Hematopoietic multipotent progenitor cell treated with erythropoietin and hydrocortisone succinate and interleukin-3 and kit ligand, for 8 days (in vitro differentiated cells): ENCODE measurements around the gene PI4KB.
A peak's percentile ranks its signal among the peaks of the same experiment; 100 is the strongest.

ENCODE experiments used
- DNase-seq: peaks from one replicate; pipeline ENCODE4 v3.0.0-alpha.2; 2015

PI4KB gene

DNA sequence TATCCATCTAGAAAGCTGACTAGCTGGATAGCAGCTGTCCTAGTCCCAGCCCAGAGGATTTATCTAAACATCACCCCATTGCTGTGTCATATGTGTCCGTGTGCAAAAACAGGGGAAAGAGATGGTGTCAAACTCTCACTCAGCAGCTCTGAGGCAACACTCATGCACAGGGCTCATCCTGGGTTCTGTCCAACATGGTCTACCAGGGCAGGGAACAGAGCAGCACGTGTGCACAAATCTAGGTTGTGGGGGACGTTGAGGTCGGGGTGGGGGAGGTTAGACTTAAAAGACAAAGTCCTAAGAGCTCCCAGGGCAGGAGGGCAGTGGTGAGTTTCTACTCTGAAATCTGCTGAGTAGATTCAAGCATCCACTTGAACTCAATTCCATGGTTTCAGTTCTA is 16.2 kb downstream of the PI4KB start:
- no peak for DNase-seq

DNA sequence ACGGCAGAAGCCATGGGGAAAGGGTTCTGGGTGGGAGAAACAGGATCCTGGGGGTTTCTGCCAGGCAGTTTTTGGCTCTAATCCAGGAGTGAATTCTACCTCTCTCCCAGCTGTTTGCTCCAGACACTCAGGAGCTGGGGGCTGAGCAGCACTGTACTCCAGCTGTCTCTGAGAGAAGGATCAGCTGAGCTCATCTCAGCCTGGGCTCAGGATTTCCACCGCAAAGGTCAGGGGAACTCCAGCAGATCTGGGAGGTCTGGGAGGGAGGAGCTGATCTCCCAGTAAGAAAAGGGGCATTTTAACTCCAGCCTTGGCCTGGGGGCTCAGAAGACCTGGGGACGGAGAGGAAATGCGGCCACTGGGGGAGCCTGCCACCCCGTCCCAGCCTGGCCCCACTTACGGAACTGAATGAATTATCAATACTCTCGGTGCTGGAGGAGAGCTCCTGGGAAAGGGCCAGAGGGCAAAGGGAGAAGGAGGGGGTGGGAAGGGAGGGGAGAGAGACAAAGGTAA is 17.3 kb downstream of the PI4KB start:
- no peak for DNase-seq

DNA sequence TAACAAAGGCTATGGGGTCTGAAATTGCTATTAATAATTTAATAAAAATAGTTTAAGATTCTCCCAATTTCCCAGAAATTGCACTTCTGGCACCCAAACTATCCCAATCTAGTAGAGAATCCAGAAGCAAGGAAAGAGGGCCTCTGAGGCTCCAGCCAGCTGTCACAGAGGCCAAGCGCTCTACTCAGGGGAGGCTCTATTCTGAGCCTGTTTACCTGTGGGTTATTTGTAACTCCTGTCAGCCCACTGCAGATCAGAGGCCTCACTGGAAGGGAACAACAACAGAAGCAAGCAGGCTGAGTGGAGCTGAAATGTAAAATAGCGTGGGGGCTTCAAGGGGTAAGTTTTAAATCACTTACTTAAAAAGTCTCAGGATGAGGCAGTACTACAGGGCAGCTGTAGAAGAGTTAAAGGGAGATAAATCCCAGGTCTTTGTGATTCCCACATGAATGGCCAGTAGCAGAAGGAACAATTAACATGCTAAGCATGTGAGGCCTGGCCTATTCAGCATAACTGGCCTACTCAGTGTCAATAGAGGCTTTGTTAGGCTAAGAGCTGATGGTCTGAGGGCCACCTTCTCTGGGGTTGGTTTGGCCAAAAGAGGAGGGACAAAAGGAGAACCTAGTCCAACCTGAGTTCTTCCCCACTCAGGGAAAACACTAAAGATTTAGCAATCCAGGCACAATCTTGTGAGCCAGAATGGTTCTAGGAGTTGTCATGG is 32.3 kb downstream of the PI4KB start:
- DNase-seq: no peak

DNA sequence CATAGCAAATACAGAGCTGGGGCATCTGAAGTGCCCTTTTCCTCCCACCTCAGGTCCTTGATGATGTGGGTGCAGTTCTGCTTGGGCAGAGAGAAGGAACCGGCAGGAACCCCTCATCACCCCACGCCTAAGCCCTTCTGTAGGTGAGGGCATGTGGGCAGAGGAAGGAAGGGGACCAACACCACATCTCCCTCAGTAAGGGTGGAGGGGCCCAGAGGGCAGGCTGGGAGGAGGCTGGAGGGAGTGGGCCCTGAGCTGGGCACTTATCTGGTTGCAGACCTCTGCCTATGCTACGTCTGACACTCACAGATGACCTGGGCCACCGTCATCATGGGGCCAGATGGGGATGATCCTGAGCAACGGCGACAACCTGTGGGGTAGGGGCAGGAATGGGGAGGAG is 34.1 kb downstream of the PI4KB start:
- DNase-seq: no peak

DNA sequence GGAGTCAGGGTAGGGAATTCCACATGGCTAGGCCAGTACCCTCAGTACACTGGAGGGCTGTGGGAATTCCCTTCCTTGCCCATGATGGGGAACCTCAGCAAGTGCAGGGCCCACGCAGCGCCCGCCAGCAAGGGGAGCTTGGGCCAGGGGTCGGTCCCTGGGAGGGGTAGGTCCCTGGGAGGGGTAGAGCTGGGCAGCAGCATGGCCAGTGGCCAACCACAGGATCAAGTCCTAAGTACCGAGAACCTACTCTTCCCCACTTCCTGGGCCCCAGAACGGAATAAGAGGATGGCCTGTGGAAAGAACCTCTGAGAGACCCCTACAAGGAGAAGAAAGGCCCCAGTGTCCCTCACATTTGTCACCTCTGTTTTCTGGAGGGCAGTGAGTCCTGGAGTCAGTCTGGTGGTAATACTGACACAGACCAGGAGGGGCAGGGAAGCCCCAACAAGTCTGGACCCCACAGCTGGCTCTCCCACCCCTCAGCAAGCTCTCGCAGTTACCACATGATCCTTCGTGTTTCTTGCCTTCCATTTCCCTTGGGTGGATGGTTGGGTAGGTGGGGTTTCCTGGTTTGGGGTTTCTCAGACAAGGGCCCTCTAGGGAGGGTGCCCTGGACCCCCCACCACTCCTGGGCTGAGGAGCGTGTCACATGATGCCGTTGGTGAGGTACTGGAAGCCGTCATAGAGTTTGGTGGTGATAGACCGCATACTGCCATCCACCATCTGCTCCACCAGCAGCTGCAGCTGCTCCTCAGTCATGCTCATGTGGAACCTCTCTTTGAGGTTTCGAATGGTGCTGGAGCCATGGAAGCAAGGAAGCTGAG is 34.8 kb downstream of the PI4KB start:
- DNase-seq: no peak

DNA sequence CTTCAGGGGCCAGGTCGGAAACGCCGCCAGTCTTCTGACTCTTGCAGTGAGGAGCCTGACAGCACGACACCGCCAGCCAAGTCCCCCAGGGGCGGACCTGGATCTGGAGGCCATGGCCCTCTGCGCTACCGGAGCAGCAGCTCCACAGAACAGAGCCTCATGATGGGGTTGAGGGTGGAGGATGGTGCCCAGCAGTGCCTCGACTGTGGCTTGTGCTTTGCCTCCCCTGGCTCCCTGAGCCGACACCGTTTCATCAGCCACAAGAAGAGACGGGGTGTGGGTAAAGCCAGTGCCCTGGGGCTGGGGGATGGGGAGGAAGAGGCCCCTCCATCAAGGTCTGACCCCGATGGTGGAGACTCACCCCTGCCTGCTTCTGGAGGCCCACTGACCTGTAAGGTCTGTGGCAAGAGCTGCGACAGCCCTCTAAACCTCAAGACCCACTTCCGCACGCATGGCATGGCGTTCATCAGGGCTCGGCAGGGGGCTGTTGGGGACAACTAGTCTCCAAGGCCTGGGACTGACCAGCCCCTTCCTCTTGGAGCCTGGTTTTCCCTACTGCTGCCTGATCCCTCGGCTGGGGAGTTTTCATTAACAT is 36.4 kb downstream of the PI4KB start:
- DNase-seq: no peak

DNA sequence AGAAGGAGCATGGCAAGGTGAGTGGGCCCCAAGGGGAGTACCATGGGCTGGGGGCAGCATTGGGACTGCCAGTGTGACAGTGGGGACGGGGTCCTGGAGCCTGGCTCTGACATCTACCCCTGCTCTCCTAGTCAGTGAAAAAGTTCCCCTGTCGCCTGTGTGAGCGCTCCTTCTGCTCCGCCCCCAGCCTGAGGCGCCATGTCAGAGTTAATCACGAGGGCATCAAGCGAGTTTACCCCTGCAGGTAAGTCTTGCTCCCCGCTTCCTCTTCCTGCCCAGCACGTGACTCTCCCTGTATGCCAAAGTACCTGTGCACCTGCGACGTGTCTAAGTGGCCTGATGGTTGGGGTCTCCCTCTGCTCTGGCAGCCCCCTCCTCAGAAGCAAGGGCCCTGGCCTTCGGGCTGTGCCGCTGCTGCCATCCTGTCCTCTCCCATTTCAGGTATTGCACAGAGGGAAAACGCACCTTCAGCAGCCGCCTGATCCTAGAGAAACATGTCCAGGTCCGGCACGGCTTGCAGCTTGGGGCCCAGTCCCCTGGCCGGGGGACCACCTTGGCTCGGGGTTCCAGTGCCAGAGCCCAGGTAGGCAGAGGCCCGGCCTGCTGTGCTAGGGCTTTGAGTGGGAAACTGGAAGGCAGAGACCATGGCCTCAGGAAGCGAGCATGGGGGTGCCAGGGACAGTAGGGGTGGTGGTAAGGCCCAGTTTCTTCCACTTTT is 37.1 kb downstream of the PI4KB start:
- DNase-seq: no peak

DNA sequence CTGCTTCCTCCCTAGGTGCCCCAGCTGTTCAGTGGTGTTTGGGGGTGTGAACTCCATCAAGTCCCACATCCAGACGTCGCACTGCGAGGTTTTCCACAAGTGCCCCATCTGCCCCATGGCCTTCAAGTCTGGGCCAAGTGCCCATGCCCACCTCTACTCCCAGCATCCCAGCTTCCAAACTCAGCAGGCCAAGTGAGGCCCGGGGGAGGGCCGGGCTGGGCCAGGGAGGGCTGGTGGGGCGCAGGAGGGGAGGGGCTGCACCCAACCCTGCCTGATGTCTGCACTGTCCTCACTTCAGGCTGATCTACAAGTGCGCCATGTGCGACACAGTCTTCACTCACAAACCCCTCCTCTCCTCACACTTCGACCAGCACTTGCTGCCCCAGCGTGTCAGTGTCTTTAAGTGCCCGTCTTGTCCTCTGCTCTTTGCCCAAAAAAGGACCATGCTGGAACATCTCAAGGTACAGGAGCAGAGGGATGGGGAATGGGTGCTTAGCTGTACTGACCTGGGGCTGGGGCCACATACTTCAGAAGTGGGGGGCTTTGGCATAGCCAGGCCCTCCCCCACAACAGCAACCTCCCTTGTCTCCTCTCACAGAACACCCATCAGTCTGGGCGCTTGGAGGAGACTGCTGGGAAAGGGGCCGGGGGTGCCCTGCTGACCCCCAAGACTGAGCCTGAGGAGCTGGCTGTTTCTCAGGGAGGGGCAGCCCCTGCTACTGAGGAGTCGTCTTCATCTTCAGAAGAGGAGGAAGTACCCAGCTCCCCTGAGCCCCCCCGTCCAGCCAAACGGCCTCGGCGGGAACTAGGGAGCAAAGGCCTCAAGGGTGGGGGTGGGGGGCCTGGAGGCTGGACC is 37.9 kb downstream of the PI4KB start:
- no peak for DNase-seq

DNA sequence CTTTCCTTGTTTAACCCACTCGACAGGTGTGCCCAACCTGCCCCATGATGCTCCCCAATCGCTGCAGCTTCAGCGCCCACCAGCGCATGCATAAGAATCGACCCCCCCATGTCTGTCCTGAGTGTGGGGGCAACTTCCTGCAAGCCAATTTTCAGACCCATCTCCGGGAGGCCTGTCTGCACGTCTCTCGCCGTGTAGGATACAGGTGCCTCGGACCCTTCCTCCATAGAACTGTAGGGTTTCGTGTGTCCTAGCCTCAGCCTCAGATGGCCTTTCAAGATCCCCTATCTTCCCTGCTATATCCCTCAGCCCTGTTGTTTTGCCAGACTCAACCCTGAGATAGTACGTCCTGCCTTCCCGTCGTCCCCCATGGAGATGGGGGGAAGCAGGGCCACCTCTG is 38.7 kb downstream of the PI4KB start:
- no peak for DNase-seq

DNA sequence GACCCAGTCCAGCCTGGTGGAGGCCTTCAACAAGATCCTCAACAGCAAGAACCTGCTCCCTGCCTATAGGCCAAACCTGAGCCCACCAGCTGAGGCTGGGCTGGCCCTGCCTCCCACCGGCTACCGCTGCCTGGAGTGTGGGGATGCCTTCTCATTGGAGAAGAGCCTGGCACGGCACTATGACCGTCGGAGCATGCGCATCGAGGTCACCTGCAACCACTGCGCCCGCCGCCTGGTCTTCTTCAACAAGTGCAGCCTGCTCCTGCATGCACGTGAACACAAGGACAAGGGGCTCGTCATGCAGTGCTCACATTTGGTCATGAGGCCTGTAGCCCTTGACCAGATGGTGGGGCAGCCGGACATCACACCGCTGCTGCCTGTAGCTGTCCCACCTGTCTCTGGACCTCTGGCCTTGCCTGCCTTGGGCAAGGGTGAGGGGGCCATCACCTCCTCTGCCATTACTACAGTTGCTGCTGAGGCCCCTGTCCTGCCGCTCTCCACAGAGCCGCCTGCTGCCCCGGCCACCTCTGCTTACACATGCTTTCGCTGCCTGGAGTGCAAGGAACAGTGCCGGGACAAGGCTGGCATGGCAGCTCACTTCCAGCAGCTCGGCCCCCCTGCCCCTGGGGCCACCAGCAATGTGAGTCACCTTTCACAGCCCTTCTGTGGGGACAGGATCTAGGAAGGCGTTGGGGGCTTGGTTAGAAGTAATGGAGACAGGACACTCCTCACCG is 39.3 kb downstream of the PI4KB start:
- DNase-seq: no peak

DNA sequence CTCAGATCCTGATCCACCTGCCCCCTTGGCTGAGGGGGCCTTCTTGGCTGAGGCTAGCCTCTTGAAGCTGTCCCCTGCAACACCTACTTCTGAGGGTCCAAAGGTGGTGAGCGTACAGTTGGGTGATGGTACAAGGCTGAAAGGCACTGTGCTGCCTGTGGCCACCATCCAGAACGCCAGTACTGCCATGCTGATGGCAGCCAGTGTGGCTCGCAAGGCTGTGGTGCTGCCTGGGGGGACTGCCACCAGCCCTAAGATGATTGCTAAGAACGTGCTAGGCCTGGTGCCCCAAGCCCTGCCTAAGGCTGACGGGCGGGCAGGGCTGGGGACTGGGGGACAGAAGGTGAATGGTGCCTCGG is 39.9 kb downstream of the PI4KB start:
- no peak for DNase-seq

DNA sequence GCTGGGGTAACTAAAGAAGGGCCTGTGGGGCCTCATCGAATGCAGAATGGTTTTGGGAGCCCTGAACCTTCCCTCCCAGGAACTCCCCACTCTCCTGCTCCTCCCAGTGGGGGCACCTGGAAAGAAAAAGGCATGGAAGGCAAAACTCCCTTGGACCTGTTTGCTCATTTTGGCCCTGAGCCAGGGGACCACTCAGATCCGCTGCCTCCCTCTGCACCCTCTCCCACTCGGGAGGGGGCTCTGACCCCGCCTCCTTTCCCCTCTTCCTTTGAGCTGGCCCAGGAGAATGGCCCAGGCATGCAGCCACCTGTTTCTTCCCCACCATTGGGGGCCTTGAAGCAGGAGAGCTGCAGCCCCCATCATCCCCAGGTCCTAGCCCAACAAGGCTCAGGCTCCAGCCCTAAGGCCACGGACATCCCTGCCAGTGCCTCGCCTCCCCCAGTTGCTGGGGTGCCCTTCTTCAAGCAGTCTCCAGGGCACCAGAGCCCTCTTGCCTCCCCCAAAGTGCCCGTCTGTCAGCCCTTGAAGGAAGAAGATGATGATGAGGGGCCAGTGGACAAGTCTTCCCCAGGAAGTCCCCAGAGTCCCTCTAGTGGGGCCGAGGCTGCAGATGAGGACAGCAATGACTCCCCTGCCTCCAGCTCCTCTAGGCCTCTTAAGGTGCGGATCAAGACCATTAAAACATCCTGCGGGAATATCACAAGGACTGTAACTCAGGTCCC is 40.4 kb downstream of the PI4KB start:
- no peak for DNase-seq

DNA sequence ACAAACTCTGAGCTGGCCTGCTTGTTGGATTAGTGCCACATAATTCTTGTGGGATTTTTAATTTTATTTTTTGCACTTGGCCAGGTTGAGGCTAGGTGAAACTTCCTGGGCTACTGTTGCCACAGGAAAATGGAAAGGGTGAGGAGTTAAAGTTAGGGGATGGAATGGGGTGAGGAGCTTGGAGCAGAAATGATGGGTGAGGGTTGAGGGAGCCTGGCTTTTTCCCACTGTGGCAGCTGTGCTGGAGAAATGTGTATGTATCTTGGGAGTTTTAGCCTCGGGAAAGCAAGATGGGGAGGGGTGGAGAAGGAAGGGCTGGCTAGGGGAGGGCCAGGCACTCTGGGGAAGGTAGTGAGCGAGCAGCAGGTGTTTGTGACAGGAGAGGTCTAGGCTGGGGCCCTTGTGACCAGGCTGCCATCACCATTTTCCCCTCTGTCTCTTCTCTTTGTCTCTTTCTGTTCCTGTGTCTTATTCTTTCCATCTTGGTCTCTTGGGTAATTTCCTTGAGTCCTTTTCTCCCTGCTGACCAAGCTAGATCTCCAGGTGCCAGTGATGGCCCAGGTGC is 43.1 kb downstream of the PI4KB start:
- DNase-seq: no peak

DNA sequence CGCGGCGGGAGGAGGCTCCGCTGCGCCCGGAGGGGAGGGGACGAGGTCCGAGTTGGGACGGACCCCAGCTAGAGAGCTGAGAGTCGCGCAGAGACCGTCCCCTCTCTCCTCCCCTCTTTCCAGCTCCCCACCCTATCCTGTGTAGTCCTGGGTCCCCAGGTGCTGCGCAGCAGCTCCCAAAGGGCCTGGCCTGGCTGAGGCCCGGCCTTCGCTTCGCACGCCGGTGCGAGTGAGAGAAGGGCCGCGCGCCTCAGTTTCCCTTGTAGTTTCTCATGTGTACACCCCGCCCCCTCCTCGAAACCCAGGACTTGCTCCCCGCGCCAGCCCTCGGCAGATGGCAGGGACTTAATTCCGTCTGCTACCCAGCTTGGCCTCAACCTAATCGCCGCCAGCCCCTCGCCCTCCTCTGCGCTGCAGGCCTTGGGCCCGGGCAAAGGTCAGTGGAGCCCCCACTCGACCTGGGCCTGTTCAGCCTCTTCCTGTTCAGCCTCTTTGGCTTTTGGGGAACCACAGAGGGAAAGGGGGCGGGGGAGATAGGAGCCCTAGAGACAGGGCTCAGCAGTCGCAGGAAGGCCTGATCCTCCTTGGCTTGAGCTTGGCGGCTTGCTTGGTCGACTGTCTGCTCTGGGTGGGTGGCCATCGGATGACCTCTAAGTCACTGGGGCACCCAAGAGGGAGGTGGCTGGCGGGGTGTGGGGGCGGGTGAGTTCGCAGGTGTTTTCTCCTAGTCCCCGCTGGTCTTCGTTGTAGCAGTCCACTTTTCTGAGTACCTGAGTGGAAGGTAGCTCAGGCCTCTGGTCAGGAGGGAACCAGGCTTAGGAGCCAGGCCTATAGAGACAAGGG is 44.1 kb downstream of the PI4KB start:
- peak; percentile 36 for DNase-seq

DNA sequence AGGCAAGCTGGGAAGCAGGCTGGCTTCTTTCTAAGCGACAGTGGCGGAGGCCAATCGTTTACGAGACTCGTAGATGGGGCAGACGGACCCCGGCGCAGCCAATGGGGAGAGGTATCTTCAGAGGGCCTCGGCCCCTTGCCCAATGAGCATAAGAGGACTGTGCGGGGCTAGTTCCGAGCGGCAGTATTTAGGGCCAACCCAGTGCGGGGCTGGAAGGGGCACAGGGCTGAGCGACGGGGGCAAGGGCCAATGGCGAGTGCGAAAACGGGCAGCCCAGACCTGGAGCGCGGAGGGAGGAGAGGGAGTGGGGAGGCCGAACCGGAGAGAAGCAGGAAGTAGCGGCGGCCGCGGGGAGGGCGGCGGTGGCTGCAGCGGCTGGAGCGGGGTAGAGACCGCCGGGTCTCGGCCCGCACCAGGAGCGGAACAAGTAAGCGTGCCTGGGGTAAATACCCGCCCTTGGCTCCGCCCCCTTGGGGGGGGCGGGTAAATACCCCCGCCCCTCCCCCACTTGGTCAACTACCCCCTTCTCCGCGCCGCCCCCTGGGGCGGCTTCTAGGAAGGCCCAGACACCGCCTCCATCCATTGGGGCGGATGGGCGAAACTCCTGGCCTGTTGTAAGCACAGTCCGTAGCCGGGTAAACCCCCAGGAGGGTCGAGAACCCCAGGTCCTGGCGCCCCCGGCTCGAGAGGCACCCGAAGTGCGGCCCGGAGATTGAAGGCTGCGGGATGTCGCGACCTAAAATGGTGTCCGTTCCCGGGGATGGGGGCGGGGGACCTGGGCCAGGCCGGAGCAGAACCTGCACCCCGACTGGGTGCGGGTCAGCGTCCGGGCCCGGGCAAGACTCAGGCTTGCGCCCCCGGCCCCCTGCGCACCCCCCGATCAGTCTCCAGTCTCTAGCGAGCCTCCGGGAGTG is 45.0 kb downstream of the PI4KB start, which contains the start of gene ZNF687:
ZNF687 (plus strand) TSS at position 331 of the 914 bp plus-strand sequence. CDS start 3,993 bp downstream, outside the sequence.
- peak; percentile 100 for DNase-seq

DNA sequence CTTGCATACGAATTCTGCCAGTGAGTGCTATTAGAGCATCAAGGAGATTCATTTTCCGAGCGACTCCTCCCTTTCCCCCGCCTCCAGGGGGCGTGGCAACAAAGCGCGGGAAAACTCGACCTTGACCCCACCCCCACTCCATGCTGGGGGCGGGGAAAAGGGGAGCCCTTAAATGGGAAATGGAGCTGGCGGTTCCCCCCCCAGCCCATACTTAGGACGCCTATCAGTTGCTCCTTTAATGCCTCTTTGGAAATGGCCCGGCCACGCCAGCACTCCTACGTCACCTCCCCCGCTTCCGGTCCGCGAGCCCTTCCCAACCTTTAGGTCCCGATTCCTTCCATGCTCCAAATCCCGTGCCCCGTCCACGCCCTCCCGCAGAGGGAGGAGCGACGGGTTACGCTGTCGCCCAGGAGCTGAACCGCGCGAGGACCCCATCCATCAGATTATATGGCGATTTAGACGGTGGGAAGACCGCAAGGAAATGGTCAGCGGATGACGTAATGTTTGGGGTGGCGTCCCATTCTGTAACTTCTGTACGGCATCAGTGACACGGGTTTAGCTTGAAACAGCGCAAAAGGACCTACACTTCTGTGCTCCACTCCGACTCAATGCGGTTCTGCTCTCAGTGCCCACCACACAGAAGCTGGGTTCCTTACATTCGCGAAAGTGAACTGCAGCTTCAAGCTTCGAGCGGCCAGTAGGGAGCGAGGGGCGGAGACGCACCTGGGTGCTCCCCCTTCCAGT is 45.8 kb downstream of the PI4KB start:
- DNase-seq: peak; percentile 99

DNA sequence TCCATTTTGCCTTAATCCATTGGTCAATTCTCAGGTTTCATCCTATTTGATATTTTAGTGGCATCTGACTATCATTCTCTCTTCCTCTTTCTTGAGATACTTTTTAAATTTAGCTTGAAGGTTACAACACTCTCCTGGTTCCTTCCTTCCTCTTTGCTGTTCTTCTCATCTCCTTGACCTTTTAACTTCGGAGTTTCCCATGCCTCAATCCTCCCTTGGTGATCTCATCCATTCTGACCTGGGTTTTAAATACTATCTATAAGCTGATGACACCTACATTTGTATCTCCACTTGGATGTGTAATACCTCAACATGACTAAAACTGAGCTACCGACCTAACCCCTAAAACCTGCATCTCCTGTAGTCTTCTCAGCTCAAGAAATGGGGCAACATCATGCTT is 50.0 kb downstream of the PI4KB start:
- DNase-seq: no peak
